Fibroblast of the conjunctiva (primary cell): ENCODE results near the gene INTS11.
"Not testable (repeated sequence)": the region's sequence is repeated elsewhere in the genome, so short reads cannot be mapped to it uniquely, and the experiment has no call there.

ENCODE experiments used
- DNase-seq: peaks from one replicate; pipeline ENCODE4 v3.0.0-alpha.2; 2010; ENCODE audit warnings: low read depth

Gene INTS11

GRCh38 chr1:1329304-1330210 lies 5.1 kb upstream of the INTS11 start:
- DNase-seq: no peak

DNA sequence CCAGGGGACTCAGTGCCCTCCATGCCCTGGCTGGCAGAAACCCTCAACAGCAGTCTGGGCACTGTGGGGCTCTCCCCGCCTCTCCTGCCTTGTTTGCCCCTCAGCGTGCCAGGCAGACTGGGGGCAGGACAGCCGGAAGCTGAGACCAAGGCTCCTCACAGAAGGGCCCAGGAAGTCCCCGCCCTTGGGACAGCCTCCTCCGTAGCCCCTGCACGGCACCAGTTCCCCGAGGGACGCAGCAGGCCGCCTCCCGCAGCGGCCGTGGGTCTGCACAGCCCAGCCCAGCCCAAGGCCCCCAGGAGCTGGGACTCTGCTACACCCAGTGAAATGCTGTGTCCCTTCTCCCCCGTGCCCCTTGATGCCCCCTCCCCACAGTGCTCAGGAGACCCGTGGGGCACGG lies 3.8 kb upstream of the INTS11 start:
- DNase-seq: no peak

- DNase-seq: no peak
Measured at GRCh38 chr1:1327291-1327690, 2.8 kb upstream of the INTS11 start.

DNA sequence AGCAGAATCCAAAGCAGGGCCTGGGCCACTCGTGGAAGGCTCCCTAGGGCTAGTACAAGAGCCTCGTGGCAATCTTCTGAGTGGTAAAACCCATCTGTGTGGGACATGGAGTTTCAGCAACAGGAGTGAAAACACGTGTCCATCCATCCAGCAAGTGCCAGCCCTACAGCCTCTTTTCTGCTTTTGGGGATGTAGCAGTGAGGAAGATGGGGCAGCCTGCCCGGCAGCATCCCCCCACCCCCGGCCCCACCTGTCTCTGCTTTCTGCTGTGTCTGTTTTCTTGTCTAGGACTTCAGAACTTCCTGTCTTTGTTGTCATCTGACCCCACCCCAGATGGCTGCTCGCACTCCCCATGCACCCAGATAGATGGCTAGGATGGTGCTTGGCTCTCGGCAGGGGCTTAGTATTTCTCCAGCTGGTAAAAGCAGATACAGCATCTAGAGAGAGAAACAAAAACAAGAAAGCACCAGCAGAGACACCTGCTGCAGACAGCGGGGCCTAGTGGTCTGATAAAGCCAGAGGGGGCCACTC lies 1.7 kb upstream of the INTS11 start:
- DNase-seq: no peak

DNA sequence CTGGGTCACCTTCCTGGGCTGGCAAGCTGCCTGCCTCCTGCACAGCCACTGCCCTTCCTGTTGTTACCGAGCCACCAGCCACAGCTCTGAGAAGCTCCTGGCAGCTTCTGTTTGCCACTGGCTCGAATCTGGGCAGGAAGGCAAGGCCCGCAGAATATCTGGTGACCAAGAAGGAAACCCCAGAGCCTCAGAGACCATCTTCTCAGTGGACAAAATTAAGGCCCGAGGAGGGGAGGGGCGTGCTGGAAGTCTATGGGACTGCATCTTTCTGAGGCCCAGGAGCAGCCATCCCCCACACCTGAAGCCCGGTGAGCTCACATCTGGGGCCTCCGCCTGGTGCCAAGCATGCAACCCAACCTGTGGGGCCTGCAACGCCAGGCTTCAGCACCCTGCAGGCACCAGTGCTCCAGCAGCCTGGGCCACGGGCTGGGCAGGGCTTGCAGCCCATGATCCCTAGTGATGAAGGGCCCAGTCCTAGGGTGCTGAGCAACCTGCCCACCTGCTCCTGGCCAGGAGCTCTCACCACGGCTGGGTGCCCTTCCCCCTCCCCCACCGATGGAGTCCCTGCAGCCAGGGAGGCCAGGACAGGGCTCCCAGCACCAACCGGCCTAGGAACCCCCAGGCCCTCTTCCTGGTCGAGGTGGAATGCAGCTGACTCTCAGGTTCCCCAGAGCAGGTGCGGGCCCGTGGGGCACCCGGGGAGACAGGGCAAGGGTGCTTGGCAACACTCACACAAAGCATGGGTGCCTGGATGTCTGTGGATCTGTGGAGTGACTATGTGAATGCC lies 1.0 kb upstream of the INTS11 start:
- DNase-seq: no peak

GRCh38 chr1:1324084-1324523 lies 356 bp downstream of the INTS11 start:
- DNase-seq: no peak

GRCh38 chr1:1322952-1323351 lies 1.5 kb downstream of the INTS11 start:
- no peak for DNase-seq

GRCh38 chr1:1322418-1322817 lies 2.0 kb downstream of the INTS11 start:
- no peak for DNase-seq

DNA sequence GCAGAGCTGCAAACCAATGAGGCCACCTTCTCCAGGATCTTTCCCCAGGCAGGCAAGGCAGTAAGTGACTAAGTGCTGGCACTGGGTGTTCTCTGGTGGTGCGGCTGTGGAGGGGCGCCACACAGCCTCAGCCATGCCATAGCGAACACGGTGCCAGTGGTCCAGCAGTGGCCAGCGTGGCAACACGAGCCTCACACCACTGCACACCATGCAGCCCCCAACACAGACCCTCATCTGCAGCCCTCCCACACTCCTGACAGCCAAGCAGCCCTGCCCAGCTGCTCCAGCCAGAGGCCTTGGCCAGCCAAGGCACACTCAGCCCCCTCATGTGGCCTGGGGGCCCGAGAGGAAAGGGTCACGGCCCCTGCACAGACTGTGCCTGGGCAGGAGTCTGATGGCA lies 3.0 kb downstream of the INTS11 start:
- no peak for DNase-seq

GRCh38 chr1:1320666-1321448 lies 3.6 kb downstream of the INTS11 start:
- no peak for DNase-seq

DNA sequence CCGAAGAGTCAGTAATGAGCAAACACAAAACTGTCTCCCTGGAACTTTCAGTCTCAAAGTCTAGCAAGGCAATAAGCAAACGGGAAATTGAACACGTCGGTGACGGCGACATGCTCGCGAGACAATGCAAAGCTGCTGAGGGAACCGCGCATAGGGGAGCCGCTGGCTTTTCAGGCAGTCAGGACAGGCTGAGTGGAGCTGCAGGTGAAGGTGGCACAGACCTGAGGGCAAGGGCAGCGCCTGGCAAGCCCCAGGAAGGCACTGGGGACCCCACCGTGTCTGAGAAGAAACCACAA lies 4.9 kb downstream of the INTS11 start:
- no peak for DNase-seq

GRCh38 chr1:1318777-1319645 lies 5.4 kb downstream of the INTS11 start:
- no peak for DNase-seq

- DNase-seq: peak; percentile 97
Measured at GRCh38 chr1:1318131-1318652, 6.3 kb downstream of the INTS11 start.

DNA sequence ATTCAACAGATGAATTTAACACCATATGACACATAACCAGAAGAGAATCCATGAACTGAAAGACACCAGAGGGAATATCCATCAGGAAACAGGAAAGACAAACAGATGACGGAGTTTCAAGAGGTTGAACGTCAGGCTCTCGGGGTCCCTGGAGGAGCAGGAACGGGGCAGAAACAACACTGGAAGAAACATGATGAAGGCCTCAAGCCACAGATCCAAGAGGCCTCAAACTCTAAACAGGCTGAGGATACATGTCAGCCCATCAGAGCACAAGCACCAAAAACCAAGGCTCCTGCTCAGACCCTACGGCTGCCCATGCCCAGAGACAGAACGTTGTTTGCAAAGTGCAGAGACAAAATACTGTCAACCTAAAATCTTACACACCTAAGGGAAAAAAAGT lies 7.0 kb downstream of the INTS11 start:
- DNase-seq: no peak

GRCh38 chr1:1316199-1316598 lies 8.3 kb downstream of the INTS11 start:
- DNase-seq: not testable (repeated sequence)

- no peak for DNase-seq
Measured at GRCh38 chr1:1315435-1315954, 9.0 kb downstream of the INTS11 start.

- no peak for DNase-seq
Measured at GRCh38 chr1:1314678-1315335, 9.7 kb downstream of the INTS11 start.

DNA sequence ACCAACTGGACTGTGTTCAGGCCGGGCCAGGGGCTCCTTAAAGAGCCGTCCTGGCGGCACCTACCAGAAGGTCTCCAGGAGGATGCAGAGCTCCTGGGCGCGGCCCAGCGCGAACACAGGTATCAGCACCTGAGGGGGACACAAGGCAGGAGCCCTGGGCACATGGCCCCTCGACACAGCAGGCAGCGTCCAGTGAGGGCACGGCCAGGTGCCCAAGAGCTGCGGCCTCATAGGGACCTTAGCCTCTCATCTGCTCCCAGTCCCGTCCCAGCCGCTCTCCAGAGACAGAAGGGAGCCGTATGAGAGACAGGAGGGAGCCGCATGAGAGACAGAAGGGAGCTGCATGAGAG lies 10.2 kb downstream of the INTS11 start:
- DNase-seq: no peak

DNA sequence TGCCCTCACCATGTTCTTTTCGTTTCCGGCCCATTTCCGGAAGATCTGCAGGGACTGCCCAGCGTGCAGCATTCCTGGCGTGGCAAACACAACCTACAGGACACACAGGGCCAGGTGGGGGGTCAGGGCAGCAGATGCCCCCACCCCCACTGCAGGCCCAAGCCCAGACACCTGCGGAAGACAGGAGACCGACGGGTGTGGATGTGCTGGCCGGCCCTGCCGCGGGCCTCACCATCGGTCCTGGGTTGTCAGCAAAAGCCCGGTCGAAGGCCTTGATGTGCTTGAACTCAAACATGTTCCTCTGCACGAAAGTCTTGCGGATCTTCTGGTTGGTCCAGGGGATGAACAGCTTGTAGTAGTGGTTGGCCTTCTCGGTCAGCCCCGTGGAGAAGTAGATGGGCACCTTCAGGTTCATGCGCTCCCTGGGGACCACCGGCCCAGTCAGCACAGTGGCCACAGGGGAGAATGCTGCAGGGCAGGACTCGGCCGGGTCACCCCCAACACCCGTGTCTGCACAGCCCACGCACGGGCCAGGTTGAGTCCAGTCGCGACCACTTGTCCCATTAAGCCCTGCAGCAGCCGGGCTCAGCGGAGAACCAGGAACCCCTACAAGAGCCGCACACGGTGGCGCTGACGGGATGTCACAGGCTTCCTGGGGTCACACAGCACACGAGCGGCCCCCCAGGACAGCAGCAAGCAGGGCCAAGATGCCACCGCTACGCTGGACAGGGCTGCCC lies 10.8 kb downstream of the INTS11 start:
- no peak for DNase-seq
